Left ventricle myocardium superior (tissue), 1 donor: ENCODE data around the gene KMT5C. TPM values are rescaled to one million over a fixed set of nuclear protein-coding genes. Genes with fewer than 3 reads are reported as not detected.

Experiments
- ATAC-seq: fragments of 200-7000 bp; cut with Tn5 transposase; one replicate; pipeline ENCODE4 v1.9.1; 2020; ENCODE audit warnings: mild to moderate bottlenecking, moderate library complexity
- DNase-seq: peaks from one replicate; pipeline ENCODE4 v3.0.0-alpha.2; 2020
- intact Hi-C: fragments of 100-400 bp; cut with micrococcal nuclease; formaldehyde crosslinking; loops from one replicate; pipeline ENCODE4 v1.11.0; 2022
- total RNA-seq: library from RNA; stranded (reverse); fragmentation: NEBNext Ultra II Directional; extraction: Animal tissue kit (Norgen Biotek cat#: 25700); gene quantifications from one replicate; pipeline ENCODE4 v1.2.1, GENCODE V29; 2021
- donor health status: DM: no; HTN: yes; CAD: no; lungs with severe emphysema.

Gene KMT5C
- total RNA-seq, 1 donor from 2014 or later = 7.2 TPM

GRCh38 chr19:55382013-55382412, 42.3 kb downstream of the KMT5C start:
- DNase-seq (no peak), ATAC-seq (no peak)
- intact Hi-C loops = no loop called here

DNA sequence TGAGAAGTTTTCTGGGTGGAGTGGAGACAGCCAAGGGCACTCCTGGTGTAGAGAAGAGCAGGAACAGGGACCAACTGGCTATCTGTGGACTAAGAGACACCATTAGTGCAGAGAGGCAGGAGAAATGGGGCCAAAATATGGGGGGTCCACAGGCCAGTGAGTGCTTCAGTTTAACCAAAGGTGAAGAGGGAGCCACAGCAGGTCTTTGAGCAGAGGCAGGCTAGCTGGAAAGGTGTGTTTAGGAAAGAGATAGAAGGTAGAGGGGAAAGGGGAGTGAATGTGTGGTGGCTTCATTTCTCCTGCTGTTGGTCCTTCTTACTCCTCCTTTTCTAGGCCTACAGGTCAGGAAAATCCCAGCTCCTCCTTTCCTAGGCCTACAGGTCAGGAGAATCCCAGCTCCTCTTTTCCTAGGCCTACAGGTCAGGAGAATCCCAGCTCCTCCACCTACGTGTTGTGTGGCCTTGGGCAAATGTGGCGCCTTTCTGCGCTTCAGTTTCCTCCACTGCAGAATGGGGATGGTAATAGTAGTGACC, 42.9 kb downstream of the KMT5C start:
- ATAC-seq (no peak), DNase-seq (no peak)
- intact Hi-C loops = no loop called here

DNA sequence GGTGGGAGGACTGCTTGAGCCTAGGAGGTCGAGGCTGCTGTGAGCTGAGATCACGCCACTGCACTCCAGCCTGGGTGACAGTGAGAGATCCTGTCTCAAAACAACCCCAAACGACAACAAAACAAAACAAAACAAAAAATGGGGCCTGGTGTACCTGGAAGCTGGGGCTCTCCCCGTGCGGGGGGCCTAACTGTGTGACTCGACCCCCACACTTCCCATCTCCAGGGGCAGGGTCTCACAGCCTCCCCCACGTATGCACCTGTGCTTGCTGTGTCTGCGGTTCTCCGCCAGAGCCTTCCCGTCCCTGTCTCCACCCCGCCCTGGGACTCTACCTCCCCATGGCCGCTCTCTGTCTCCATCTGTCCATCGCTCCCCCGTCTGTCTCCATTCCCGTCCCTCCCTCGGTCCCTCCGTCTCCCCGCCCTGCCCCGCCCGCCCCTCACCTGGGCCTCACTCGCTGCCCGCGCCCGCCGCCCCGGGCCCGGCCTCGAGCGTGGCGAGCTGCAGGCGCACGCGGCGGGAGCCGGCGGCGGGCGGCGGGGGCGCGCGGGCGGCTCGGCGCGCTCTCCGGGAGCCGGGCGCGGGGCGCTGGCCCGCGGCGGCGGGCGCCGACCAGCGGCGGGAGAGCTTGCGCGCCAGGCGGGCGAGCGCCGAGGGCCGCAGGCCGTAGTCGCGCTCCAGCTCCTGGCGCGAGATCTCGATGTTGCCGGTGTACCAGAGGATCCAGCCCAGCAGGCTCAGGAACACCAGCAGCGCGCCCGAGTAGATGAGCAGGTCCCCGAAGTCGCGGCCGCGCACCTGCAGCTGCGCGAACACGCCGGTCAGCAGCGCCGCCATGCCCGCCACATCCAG, 43.8 kb downstream of the KMT5C start:
- DNase-seq (peak; percentile 76), ATAC-seq (peak; percentile 3)
- intact Hi-C loops = no loop called here

- no peak for DNase-seq
- ATAC-seq = peak; percentile 2
- intact Hi-C loops = no loop called here
These were observed 44.6 kb downstream of the KMT5C start, which contains the start of gene TMEM238 for GRCh38 chr19:55384131-55384919. Gene TMEM238, minus strand, starts transcription at chr19:55384292. Its CDS starts 33 bp downstream, at chr19:55384259.

DNA sequence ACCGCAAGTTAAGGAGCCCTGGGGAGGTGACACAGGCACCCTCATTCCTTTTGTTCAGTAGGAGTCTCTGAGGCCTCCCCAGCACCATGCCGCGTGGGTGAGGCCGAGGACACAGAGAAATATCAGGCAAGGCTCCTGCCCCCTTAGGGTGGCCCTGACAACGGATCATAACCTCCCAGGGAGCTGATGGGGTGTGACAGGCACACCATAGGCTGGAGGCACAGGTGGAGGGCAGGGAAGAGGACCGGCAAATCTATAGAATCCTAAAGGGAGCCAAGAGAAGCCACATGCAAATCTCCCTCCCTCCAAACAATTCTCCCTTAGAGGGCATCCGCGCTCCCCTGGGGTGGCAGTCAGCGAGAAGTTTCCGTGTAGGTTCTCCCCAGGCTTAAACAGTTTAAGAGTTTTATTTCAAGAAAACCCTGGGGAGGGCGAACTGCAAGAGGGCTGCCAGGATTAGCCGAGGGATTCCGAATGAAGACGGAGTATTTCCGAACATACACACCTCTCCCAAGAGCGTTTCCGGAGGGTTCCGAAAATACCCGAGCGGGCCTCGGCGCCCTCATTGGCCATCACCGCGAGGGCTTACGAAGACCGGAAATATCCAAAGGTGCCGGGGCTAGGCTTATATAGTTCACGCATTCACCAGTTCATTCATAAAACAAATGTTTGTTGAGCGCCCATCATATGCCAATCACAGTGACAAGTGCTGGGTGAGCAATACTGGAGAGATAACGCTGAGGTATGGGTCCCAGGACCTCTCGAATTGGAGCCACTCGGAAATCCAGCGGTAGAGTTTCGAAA, 45.4 kb downstream of the KMT5C start:
- intact Hi-C loops = no loop called here
- ATAC-seq (peak; percentile 90), DNase-seq (peak; percentile 98)

GRCh38 chr19:55385724-55386492, 46.2 kb downstream of the KMT5C start, which contains the start of gene RPL28:
Gene RPL28, plus strand, starts transcription at chr19:55385932. Its CDS starts 426 bp downstream, at chr19:55386358.
- intact Hi-C loops = no loop called here
- peak; percentile 92 for ATAC-seq

GRCh38 chr19:55386493-55386971, 46.9 kb downstream of the KMT5C start:
- intact Hi-C loops = no loop called here
- ATAC-seq (no peak), DNase-seq (no peak)

More at GRCh38 chr19:55385724-55386492, 46.2 kb downstream of the KMT5C start, which contains the start of gene RPL28:
- peak; percentile 98 for DNase-seq

DNA sequence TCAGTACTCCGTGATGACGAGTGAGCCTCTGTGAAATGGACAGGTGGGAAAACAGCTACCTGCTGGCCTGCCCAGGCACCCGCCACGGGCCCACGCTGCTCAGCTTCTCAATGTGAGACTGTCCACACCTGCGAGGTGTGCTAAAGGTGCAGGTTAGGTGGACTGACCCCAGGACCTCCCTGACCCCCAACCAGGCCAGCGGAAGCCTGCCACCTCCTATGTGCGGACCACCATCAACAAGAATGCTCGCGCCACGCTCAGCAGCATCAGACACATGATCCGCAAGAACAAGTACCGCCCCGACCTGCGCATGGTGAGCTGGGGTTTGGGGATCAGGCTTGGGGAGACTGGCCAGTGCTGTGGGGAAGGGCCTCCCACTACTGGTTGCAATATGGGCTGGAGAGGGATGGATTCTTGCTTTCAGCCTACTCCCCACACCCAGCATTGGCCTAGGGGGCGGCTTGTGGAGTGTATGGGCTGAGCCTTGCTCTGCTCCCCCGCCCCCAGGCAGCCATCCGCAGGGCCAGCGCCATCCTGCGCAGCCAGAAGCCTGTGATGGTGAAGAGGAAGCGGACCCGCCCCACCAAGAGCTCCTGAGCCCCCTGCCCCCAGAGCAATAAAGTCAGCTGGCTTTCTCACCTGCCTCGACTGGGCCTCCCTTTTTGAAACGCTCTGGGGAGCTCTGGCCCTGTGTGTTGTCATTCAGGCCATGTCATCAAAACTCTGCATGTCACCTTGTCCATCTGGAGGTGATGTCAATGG, 48.2 kb downstream of the KMT5C start:
- ATAC-seq = no peak
- intact Hi-C loops = no loop called here
- no peak for DNase-seq

DNA sequence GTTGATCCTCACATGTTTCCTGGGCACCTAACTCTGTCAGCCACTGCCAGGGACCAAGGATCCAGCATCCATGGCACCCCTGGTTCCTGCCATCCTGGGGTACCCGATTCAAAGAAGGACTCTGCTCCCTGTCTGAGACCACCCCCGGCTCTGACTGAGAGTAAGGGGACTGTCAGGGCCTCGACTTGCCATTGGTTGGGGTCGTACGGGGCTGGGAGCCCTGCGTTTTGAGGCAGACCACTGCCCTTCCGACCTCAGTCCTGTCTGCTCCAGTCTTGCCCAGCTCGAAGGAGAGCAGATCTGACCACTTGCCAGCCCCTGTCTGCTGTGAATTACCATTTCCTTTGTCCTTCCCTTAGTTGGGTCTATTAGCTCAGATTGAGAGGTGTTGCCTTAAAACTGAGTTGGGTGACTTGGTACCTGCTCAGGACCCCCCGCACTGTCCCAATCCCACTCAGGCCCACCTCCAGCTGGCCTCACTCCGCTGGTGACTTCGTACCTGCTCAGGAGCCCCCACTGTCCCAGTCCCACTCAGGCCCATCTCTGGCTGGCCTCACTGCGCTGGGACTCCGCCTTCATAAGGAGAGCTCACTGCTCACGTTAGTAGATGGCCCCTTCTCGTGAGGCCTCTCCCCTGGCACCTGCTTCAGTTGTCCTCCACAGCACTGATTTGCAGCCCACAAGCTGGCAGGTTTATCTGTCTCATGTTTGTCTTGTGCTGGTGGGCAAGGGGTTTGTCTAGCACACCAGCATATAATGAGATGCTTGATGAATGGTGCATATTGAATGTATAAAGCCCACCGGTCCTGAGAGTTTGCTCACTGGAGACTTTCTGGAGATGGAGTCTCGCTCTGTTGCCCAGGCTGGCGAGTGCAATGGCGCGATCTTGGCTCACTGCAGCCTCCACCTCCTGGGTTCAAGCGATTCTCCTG, 50.0 kb downstream of the KMT5C start:
- ATAC-seq (no peak), DNase-seq (no peak)
- intact Hi-C loops = no loop called here

GRCh38 chr19:55390461-55390880, 50.8 kb downstream of the KMT5C start:
- DNase-seq (no peak), ATAC-seq (no peak)
- intact Hi-C loops = no loop called here

GRCh38 chr19:55391191-55391670, 51.6 kb downstream of the KMT5C start:
- intact Hi-C loops = no loop called here
- no peak for ATAC-seq
- no peak for DNase-seq

DNA sequence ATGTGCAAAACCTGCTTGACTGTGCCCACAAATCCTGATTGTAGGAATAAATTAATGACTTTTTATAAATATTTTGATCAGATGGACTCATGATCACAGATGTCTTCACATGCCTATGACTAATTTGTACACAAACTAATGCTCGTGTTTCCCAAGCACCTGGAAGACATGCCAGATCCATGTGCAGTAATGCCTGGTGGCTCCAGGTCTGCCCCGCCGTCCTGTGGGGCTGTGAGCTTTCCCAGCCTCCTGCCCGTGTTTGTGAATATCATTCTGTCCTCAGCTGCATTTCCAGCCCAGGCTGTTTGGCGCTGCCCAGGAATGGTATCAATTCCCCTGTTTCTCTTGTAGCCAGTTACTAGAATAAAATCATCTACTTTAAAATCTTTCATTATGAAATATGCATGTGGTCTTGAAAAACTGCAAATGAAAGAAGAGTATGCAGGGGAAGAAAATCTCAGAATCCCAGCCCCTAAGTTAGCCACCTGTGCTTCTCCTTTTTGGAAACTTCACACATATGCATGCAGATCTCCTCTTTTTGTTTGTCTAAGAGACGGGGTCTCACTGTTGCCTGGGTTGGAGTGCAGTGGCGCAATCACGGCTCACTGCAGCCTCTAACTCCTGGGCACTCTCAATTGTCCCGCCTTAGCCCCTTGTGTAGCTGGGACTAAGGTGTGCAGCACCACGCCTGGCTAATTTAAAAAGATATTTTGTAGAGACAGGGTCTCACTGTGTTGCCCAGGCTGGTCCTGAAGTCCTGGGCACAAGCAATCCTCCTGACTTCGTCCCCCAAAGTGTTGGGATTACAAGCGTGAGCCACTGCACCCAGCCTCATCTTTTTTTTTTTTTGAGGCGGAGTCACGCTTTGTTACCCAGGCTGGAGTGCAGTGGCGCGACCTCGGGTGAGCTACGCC, 52.3 kb downstream of the KMT5C start:
- no peak for DNase-seq
- no peak for ATAC-seq
- intact Hi-C loops = no loop called here

DNA sequence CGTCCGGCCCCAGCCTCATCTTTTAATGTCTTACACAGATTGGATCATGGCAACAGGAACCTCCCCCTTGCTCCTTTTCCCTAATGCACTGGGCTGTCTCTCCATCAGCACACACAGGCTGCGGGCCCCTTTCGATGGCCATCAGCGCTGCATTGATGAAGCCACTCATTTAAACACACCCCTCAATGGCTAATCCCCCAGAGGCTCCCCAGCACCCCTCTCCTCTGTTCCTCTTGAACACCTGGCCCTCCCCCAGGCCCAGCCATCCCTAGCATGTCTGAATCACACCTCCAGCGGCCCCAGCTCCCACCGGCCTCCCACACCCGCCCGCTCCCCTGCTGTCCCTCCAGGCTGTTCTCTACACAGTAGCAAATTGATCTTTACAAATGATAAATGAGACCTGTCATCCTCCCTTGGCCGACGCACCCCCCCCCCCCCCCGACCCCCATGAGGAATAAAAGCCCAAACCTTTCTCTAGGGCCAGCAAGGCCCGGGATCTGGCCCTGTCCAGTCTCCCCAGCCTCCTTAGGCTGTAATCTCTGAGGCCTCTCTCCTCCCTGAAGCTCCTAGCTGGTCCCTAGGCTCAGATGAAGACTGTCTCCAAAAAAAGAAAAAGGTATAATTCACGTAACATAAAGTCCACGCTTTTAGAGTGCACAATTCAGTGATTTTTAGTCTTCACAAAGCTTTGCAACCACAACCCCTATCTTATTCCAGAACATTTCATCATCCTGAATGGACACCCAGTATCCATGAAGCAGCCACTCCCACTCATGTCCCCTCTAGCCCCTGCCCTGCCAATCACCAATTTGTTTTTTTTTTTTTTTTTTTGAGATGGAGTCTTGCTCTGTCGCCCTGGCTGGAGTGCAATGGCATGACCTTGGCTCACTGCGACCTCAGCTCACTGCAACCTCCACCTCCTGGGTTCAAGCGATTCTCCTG, 53.4 kb downstream of the KMT5C start:
- intact Hi-C loops = no loop called here
- no peak for DNase-seq
- no peak for ATAC-seq
